ENCODE data around the gene CRY1. TPM values are rescaled to one million over a fixed set of nuclear protein-coding genes. Genes with fewer than 3 reads are reported as not detected.

Gene CRY1
- total RNA-seq, 1 experiment from 2014 or later, result 19.4 TPM

DNA sequence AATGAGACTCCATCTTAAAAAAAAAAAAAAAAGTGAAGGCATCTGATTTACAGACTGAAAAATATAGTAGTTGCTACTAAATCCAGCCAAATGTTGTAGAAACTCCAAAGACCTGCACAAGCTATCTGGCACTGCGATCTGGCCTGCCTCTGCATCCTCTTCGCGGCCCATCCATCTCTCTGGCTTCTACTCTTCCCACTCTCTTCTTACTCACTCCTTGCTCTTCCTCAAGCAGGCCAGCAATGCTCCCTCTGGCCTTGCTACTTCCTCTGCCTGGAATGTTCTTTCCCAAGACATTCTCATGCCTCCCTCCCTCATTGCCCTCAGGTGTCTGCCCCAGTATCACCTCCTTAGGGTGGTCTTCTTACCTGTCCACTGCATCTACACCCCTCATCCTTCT, 9.7 kb upstream of the CRY1 start:
- Histone ChIP-seq H3K4me1 (no peaks in the 10 kb centered on the region), H3K4me3 (ENCODE audit: low read depth, low read length) (no peak overlapping the region), H3K9me3 (no peaks in the 10 kb centered on the region), H3K36me3 (ENCODE audit: control insufficient read depth, insufficient read depth, low read length) (no peaks in the 10 kb centered on the region), H3K27me3 (replicated peaks; ENCODE audit: control insufficient read depth, insufficient read depth, low read length) (no peaks in the 10 kb centered on the region)
- intact Hi-C loops (cut with micrococcal nuclease; ENCODE audit: unreplicated experiment), result no loop called here
- no peak overlapping the region for H3K27ac Mint-ChIP-seq (ENCODE audit: unreplicated experiment)
- ChIA-PET POLR2A (interaction anchor here (0.8 kb wide), 1 partner anchor 9 kb away, joined by 3 read pairs; no protein-coding TSS in a partner anchor), CTCF (no interaction called here)
- no peak for DNase-seq
- no peaks in the 10 kb centered on the region for H3K9me3 Mint-ChIP-seq (ENCODE audit: unreplicated experiment)
- H3K27me3 Mint-ChIP-seq (ENCODE audit: insufficient read depth, unreplicated experiment), result peaks cover 10% of the 10 kb centered on the region
- no peak overlapping the region for H3K4me3 Mint-ChIP-seq (ENCODE audit: unreplicated experiment)
- no peaks in the 10 kb centered on the region for H3K4me1 Mint-ChIP-seq (ENCODE audit: low read depth, unreplicated experiment)
- TF ChIP-seq, protein P1, sequence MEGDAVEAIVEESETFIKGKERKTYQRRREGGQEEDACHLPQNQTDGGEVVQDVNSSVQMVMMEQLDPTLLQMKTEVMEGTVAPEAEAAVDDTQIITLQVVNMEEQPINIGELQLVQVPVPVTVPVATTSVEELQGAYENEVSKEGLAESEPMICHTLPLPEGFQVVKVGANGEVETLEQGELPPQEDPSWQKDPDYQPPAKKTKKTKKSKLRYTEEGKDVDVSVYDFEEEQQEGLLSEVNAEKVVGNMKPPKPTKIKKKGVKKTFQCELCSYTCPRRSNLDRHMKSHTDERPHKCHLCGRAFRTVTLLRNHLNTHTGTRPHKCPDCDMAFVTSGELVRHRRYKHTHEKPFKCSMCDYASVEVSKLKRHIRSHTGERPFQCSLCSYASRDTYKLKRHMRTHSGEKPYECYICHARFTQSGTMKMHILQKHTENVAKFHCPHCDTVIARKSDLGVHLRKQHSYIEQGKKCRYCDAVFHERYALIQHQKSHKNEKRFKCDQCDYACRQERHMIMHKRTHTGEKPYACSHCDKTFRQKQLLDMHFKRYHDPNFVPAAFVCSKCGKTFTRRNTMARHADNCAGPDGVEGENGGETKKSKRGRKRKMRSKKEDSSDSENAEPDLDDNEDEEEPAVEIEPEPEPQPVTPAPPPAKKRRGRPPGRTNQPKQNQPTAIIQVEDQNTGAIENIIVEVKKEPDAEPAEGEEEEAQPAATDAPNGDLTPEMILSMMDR (IDR thresholded peaks at IDR 0.05; ENCODE audit: insufficient read depth in 1 of 2, low read depth in 1 of 2, low read length in 1 of 2, severe bottlenecking in 1 of 2, unreplicated experiment in 1 of 2), result no peak
- H3K36me3 Mint-ChIP-seq (ENCODE audit: insufficient read depth, unreplicated experiment), result no peaks in the 10 kb centered on the region
- no TSS peak for BruUV-seq (replicated peaks)

DNA sequence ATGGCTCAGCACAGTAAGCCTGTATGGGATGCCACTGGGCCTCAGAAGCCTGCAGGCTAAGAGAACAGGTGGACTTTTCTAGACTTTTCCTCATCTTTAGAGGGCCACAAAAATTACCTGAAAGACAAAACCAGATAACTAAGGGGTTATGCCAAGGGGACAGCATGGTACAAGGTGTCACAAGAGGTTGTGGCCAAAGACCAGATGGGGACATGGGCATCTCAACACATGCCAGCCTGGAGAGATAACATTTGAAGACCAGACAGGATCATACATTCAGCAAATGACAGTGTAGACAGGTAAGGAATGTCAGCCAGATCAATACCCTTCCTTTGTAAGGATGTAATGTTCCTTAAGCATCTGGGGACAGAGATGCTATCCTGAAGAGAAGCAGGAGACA, 8.9 kb upstream of the CRY1 start:
- ChIA-PET CTCF (no interaction called here), POLR2A (no interaction called here)
- Histone ChIP-seq H3K27me3 (replicated peaks; ENCODE audit: control insufficient read depth, insufficient read depth, low read length) (no peaks in the 10 kb centered on the region), H3K4me1 (no peaks in the 10 kb centered on the region), H3K4me3 (ENCODE audit: low read depth, low read length) (no peak overlapping the region), H3K36me3 (ENCODE audit: control insufficient read depth, insufficient read depth, low read length) (no peaks in the 10 kb centered on the region), H3K9me3 (no peaks in the 10 kb centered on the region)
- Mint-ChIP-seq H3K36me3 (ENCODE audit: insufficient read depth, unreplicated experiment) (no peaks in the 10 kb centered on the region), H3K4me3 (ENCODE audit: unreplicated experiment) (no peak overlapping the region), H3K27me3 (ENCODE audit: insufficient read depth, unreplicated experiment) (peaks cover 10% of the 10 kb centered on the region), H3K9me3 (ENCODE audit: unreplicated experiment) (no peaks in the 10 kb centered on the region), H3K4me1 (ENCODE audit: low read depth, unreplicated experiment) (no peaks in the 10 kb centered on the region), H3K27ac (ENCODE audit: unreplicated experiment) (no peak overlapping the region)
- no peak for DNase-seq
- intact Hi-C loops (cut with micrococcal nuclease; ENCODE audit: unreplicated experiment), result no loop called here
- no TSS peak for BruUV-seq (replicated peaks)
- TF ChIP-seq, protein P1 (IDR thresholded peaks at IDR 0.05; ENCODE audit: insufficient read depth in 1 of 2, low read depth in 1 of 2, low read length in 1 of 2, severe bottlenecking in 1 of 2, unreplicated experiment in 1 of 2), result no peak

DNA sequence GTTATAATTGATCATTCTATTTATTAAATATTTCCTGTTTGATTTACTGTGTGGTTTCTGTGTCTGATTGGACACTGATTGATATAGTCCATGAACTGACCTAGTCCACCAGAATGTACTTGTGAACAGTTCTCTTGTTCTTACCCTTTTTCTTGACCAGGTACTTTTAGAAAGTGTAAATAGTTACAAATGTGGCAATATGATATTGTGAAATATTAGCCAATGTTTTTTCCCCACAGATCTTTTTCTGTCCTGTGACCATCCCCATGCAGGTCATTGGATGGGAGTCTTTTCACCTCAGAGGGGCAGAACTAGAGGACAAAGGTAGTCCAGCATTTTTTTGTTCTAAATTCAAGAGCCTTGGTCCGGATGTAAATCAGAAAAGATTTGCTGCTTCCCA, 8.3 kb upstream of the CRY1 start:
- no TSS peak for BruUV-seq (replicated peaks)
- H3K4me1 ChIP-seq, result no peaks in the 10 kb centered on the region
- no peaks in the 10 kb centered on the region for H3K36me3 Mint-ChIP-seq (ENCODE audit: insufficient read depth, unreplicated experiment)
- no peak for DNase-seq
- TF ChIP-seq, protein P1 (IDR thresholded peaks at IDR 0.05; ENCODE audit: insufficient read depth in 1 of 2, low read depth in 1 of 2, low read length in 1 of 2, severe bottlenecking in 1 of 2, unreplicated experiment in 1 of 2), result no peak
- H3K27me3 ChIP-seq (replicated peaks; ENCODE audit: control insufficient read depth, insufficient read depth, low read length), result no peaks in the 10 kb centered on the region
- CTCF ChIA-PET, result no interaction called here
- H3K4me3 Mint-ChIP-seq (ENCODE audit: unreplicated experiment), result no peak overlapping the region
- no peaks in the 10 kb centered on the region for H3K9me3 Mint-ChIP-seq (ENCODE audit: unreplicated experiment)
- H3K36me3 ChIP-seq (ENCODE audit: control insufficient read depth, insufficient read depth, low read length), result no peaks in the 10 kb centered on the region
- H3K9me3 ChIP-seq, result no peaks in the 10 kb centered on the region; the same call in 1 of the 2 replicates
- H3K4me1 Mint-ChIP-seq (ENCODE audit: low read depth, unreplicated experiment), result no peaks in the 10 kb centered on the region
- H3K27ac Mint-ChIP-seq (ENCODE audit: unreplicated experiment), result no peak overlapping the region
- intact Hi-C loops (cut with micrococcal nuclease; ENCODE audit: unreplicated experiment), result no loop called here
- POLR2A ChIA-PET, result no interaction called here
- peaks cover 10% of the 10 kb centered on the region for H3K27me3 Mint-ChIP-seq (ENCODE audit: insufficient read depth, unreplicated experiment)
- H3K4me3 ChIP-seq (ENCODE audit: low read depth, low read length), result no peak overlapping the region
